Activated CD4-positive, alpha-beta T cell treated with anti-CD3 and anti-CD28 coated beads, Interleukin-2, amount 50 U/mL, for 4 hours (primary cell): ENCODE results near the gene RHOA.
"Not testable (repeated sequence)": the region's sequence is repeated elsewhere in the genome, so short reads cannot be mapped to it uniquely, and the experiment has no call there.

Experiments used
- DNase-seq, 2 experiments: peaks; one replicate each; pipeline ENCODE4 v3.0.0-alpha.2; 2020

Gene RHOA

DNA sequence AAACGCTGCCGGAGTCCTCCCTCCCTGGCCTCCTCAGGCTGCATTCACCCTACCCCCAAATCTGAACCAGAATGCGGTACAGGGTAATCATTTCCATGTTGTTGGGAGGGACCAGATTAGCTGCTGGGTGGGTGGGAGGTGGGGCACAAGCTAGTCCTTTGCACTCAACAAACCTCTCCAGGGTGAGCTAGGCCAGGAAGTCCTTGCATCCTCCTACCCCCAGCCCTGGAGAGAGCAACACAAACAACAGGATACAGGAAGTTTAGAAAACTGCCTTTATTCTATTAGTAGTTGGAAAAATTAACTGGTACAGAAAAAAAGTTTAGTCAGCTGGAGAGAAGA, 52.9 kb downstream of the RHOA start:
- DNase-seq, result peak in 1 of 2 experiments; percentile 16

DNA sequence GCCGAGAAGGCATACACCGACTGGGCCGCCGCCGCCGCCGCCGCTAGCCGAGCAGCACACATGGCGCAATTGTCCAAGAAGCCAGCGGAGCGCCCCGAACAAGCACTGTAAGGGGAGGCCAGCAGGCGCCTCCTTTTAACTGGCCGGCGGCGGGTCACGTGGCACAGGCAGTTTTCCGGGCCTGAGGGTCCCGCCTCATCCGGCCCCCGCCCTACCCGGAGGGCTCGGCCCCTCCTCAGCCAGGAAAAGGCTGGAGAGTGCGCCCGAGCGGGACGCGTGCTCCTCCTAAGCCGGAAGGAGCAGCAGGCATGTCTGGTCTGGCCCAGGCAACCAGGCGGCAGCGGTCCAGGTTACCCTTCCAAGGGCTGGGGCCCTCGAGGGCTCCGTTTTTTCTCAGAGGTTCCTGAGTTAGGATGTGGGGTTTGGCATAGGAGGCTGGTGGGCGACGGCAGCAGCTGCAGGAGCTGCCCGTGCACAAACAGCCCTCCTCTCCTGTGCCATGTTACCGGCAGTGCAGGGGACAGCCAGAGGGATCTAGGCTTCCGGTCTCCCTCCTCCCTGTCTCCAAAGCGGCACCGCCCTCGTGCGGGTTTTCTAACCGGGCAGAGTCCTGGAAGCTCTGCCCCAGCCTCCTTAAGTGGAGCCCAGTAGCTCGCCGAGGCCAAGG, 53.4 kb downstream of the RHOA start, which contains the start of gene GPX1:
TSS of gene GPX1 (minus strand) at position 137 of the 667 bp plus-strand sequence. CDS start at position 62, 75 bp downstream.
- peak; percentile 43 to 49 for DNase-seq

DNA sequence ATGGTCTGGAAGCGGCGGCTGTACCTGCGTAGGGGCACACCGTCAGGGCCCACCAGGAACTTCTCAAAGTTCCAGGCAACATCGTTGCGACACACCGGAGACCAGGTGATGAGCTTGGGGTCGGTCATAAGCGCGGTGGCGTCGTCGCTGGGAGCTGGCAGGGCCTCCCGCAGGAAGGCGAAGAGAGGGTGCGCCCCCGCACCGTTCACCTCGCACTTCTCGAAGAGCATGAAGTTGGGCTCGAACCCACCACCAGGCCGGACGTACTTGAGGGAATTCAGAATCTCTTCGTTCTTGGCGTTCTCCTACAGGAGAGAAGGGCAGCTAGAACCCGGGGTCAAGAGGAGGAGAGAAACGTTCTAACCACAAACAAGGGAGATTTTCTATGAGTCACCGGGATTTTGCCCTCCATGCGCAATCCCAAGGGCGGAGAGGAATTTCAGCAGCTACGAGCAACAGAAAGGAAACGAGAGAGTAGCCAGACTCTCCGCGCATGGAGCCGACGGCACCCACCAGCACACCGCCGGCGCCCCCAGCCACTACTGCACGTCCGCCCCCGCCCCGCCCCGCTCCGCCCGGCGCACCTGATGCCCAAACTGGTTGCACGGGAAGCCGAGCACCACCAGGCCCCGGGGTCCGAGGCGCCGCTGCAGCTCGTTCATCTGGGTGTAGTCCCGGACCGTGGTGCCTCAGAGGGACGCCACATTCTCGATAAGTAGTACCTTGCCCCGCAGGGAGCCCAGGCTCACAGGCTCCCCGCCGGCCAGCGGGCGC, 54.1 kb downstream of the RHOA start:
- DNase-seq, result peak; percentile 40 to 43

DNA sequence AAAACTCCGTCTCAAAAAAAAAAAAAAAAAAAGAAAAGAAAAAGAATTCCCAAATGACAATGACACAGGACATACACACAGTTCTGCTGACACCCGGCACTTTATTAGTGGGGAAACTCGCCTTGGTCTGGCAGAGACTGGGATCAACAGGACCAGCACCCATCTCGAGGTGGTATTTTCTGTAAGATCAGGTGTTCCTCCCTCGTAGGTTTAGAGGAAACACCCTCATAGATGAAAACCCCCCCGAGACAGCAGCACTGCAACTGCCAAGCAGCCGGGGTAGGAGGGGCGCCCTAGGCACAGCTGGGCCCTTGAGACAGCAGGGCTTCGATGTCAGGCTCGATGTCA, 54.7 kb downstream of the RHOA start:
- not testable (repeated sequence) for DNase-seq

DNA sequence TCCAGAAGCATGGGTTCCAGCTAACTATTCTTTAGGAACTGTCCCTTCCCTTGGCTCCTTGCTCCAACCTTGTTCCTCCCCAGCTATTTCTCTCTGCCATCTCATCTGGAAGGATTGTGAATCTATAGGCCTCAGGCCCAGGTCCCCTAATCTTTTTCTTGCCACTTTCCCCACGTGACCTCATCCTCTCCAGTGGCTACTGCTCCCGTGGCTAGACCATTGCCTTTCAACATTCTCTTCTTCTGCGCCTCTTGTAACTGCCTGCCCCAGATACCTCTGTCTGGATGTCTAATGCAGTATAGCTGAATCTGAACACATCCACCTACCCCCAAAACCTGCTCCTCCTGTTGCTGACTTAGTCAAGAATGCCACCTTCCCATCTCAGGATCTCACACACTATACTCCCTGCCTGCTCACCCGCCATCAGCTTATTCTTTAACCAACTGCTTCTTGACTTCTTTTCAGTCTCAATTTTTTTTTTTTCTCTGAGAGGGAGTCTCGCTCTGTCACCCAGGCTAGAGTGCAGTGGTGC, 58.8 kb downstream of the RHOA start:
- DNase-seq, result no peak

DNA sequence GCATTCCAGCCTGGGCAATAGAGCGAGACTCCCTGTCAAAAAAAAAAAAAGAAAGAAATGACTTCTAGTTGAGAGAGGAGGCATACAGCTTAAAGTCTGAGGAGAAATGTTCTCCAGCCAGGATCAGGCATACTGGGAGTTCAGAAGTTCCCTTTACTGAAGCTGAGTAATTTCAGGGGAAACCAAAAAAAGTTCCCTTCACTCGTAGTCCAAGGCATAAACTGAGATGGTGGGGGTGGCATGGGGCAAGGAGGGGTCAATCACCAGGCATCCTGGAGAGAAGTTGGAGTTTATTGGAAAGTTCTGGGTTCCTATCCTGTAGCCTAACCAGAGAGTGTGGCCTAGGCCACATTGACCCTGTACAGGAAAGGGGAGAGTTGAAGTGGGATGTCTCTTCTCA, 59.5 kb downstream of the RHOA start:
- DNase-seq, result no peak

DNA sequence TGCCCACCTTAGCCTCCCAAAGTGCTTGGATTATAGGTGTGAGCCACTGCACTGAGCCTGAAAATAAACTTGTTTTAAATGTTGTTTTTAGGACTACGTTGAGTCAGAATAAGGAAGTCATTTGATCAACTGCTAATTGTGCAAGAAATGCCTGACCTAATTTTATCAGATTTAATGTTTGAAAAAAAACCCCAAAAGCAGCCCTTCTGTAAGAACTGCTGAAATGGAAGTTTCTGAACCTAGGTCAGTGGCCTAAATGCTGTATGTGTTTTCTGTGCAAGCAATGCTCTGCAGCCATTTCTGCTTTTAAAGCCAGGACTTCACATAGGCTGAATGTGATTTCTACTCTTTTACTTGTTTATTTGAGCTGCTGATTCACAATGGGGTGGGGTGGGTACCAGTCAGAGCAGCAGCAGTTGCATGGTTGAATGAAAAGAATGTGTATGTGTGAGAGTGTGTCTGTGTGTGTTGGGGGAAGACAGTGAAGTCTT, 60.2 kb downstream of the RHOA start:
- DNase-seq, result no peak

DNA sequence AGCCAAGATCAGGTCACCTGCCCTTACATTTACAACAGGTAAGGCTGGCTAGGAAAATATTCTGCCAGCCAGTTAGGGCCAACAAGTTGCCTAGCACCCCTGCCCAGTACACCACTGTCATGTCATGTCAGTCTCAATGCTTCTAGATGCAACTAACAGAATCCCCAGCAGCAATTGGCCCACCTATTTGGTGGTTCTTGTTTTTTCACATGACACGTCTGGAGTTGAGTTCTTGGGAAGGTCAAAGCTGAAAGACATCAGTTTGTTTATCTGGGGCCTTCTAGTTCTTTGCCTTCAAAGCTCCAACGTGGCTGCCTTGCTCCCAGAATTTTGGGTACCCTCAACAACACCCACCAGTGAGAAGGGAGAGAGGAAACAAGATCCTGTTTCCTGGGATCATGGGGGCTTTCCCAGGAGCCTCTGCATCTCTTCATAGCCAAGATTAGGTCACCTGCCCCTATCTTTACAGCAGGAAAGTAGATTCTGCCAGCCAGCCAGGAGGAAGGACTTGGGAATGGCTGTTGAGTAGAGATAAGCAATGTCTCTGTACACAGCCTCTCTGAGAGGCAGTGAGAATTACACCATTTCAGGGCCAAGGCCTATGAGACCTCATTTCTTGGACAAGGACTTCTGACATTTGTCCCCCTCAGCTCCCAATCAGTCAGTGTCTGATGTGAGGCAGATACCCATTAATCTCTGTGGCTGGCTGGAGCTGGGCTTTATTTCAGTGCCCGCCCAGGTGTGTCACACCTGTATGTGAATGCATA, 62.2 kb downstream of the RHOA start:
- no peak for DNase-seq

DNA sequence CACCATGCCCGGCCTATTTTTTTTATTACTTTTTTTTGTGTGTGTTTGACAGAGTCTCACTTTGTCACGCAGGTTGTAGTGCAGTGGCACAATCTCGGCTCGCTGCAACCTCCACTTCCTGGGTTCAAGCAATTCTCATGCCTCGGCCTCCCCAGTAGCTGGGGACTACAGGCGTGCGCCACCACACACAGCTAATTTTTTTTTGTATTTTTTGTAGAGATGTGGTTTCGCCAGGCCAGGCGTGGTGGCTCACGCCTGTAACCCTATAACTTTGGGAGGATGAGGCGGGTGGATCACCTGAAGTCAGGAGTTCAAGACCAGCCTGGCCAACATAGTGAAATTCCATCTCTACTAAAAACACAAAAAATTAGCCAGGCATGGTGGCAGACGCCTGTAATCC, 63.4 kb downstream of the RHOA start:
- not testable (repeated sequence) for DNase-seq

DNA sequence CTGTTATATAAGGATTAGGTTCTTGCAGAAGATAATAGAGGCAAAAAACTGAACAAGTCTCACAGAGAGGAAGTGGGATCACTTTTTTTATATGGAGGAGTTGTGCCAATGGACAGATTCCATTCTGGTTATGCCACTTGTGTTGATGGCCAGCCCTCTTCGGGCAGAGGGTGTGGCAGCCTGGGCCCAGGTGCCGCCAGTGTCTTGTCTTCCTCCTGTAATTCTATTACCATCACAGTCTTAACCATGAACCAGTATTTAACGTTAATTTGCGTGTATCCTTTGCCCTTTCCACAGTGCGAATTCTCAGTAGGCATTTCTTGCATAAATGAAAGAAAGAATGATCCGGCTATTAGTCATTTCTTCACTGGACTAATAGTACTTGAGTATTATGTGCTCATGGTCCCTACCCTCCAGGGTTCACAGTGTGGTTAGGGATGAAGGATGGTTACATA, 65.0 kb downstream of the RHOA start:
- DNase-seq, result no peak

DNA sequence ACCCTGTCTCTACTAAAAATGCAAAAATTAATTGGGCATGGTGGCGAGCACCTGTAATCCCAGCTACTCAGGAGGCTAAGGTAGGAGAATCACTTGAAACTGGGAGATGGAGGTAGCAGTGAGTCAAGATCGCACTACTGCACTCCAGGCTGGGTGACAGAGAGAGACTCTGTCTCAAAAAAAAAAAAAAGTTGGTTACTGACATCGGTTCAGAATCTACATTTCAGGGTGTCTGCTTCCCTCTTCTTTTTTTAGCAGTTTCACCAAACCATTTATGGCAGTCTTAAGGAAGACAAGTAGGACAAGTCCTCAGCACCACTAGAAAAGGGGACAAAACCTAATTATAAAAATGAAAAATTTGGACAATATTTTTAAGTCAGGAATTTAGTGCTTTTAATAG, 68.6 kb downstream of the RHOA start:
- no peak for DNase-seq

DNA sequence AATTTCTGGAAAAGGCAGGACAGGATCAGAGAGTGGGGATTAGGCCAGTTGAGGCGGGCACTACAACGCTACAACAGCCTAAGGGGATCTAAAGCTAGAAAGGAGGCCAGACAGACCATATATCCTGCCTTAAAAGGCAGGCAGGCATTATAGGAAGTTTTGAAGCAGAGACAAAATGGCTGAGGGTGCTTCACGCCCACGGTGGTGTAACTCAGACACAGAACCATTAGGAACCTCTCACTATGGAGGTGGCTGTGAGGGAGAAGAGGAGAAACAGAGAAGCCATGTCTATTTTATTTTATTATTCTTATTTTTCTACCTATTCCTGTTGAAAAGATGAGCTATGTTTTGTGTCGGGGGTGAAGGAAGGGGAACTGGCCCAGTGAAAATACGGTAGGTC, 69.8 kb downstream of the RHOA start:
- no peak for DNase-seq

DNA sequence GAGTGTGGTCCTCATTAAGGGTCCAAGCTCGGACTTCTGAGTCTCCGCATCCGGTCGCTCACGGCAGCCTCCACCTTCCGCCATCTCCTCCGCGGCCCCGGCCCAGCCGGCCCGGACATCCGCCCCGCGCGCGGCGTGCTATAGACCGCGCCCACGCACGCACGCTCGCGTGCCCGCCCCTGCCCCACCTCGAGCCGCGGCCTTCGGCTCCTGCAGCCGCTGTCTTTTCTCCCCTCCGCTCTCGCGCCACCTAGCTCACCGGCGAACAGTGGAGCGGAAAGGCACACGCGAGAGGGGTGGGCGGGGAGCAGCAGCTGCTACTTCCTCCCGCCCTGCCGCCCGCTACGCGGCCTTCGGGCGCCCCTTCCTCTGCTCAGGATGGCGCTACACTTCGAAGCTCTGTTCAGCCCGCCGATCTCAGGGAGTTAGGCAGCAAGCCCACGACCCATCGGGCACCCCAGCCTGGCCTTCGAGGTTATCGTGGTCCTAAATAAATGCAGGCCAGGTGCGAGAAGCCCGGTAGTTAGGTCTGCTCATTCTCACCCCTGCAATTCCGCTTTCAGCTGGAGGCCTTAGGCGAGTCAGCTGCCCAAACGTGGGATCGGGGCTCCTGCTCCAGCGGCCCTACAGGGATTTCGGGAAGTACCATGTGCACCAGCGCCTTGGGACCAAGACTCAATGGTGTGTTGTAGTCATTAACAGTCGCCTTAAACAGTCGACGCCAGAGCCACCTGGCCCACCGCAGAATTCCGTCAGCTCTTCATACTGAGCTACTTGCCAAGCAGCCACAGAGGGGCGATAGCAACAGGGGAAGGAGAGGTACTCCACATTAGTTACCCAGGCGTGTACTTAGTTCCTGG, 71.6 kb downstream of the RHOA start, which contains the start of gene USP4:
TSS of gene USP4 (minus strand) at position 113 of the 860 bp plus-strand sequence. CDS start at position 84, 29 bp downstream.
- peak; percentile 89 to 92 for DNase-seq

DNA sequence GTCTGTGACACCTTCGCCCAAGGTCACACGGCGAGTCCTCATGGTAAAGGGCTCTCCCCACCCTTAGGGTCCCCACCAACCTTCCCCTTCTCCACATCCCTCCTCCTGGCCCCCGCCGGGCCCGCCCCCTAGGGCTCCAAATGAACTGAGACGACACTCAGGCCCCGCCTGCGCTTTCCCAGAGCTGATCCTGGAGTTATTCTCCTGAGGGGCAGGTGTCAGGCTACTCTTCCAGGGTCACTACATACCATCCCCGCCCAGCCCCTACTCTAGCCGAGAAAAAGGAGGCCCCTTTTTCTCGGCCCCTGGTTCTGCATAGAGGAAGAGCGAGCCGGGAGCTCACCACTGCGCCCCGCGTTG, 72.2 kb downstream of the RHOA start:
- DNase-seq, result peak; percentile 4 to 8

DNA sequence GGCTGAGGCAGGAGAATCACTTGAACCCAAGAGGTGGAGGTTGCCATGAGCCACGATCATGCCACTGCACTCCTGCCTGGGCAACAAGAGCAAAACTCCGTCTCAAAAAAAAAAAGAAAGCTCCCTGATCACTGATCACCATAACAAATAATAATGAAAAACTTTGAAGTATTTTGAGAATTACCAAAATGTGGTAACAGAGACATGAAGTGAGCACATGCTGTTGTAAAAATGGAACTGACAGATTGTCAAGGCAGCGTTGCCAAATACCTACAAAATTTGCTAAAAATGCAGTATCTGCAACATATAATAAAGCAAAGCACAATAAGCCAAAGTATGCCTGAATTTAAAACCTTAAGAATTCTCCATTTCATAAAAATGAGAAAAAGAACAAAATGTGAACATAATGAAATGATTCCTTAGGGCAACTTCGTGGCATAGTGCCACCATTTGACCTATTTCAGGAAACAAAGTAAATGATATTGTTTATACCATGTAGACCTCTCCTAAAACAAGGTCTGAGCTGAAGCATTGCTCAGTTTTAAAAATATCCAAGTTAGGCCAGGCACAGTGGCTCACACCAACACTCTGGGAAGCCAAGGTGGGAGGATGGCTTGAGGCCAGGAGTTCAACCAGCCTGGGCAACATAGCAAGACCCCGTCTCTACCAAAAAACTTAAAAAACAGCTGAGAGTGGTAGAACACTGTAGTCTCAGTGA, 77.7 kb downstream of the RHOA start:
- DNase-seq, result no peak

DNA sequence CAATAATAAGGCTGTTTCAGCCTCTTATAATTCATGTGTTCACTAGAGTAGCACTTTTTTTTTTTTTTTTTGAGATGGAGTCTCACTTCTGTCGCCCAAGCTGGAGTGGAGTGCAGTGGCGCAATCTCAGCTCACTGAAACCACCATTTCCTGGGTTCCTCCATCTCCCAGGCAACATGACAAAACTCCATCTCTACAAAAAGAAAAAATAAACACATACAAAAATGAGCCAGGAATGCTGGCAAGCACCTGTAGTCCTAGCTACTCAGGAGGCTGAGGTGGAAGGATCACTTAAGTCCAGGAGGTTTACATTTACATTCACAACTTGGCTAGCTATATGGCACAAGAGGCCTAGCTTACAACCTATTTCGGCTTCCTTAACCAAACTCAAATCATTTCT, 78.7 kb downstream of the RHOA start:
- no peak for DNase-seq

DNA sequence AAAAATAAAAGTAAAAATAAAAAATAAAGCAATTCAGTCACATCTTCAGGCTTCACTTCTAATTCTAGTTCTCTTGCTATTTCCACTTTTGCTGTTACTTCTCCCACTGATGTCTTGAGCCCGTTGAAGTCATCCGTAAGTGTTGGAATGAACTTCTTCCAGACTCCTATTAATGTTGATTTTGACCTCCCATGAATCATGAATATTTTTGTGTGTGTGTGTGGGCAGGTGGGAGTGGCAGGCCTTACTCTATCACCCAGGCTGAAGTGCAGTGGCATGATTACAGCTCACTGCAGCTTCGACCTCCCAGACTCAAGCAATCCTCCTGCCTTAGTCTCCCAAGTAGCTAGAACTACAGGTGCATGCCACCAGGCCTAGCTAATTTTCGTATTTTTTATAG, 82.6 kb downstream of the RHOA start:
- DNase-seq, result no peak

DNA sequence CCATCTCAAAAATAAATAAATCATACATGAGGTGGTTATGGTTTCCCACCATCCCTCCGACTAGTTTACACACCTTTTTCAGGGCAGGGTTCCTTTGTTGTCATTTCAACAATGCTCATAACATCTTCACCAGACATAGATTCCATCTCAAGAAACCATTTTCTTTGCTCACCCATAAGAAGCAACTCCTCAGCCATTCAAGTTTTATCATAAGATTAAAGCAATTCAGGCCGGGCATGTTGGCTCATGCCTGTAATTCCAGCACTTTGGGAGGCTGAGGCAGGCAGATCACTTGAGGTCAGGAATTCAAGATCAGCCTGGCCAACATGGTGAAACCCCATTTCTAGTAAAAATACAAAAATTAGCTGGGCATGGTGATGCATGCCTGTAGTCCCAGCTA, 83.4 kb downstream of the RHOA start:
- DNase-seq, result not testable (repeated sequence)

DNA sequence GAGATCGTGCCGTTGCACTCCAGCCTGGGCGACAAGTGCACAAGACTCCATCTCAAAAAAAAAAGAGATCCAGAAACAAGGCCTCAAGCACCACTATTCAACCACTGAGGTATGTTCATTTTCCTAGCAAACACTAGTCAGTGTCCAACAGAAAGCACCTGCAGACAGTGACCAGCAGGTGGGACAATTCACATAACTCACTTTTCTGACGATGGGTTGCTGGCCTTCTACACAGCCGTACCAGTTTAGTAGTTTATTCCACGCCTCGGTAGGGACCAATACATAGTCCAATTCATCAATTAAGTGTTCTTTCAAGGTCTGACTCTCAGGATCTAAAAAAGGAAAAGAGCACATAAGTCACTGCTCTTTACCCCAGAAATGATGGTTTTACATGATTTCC, 84.3 kb downstream of the RHOA start:
- no peak for DNase-seq

DNA sequence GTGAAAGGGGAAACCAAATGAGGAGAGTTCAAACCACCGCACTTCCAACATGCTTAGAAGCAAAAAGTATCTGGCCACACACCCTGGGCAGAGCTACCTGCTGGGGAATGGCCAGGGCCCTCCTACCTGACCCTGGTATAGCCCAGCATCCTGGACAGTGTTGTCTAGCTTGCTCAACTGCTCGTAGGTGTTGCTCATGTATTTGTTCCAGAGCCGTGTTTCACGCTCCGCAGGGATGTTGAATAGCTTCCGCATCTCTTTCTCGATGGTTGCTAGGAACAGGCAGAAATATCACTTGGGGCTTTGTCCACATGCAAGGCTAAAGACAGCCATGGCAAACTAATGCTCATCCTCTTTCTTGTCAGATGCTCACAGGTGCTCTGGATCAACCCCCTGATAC, 87.0 kb downstream of the RHOA start:
- no peak for DNase-seq

DNA sequence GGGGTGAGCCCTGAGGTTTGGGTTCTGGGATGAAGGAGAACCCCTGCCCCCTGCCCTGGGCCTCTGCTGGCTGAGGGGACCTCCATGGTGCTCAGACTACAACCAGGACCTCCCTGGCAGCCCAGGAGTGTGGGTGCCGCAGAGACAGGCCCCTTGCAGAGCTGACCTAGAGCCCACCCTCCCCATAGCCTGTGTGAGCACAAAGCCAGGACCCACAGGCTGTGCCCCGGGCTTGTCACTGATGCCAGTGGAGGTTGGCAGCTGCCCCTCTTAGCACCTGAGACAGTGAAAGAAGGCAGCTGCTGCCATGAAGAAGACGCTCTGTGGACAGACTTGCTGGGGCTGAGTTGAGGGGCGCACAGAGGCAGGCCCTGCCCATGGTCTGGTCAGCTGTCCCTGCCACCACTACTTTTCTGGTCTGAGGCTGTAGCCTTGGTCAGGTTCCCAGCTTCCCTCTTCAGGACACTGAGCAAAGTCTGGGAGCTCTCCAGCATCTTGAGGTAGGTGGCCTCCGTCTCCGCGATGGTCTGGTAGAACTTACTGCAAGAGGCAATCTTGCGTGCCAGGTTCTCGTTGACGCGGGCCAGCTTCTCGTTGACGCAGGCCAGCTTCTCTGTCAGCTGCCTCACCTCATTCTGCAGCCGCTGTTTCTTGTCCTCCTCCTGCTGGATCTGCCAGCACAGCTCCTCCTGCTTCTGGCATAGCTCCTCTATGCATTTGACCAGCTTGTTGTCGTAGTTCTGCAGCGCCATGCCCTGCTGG, 94.9 kb downstream of the RHOA start:
- no peak for DNase-seq
